Measurements from ENCODE around the gene ERFE.

Gene ERFE

DNA sequence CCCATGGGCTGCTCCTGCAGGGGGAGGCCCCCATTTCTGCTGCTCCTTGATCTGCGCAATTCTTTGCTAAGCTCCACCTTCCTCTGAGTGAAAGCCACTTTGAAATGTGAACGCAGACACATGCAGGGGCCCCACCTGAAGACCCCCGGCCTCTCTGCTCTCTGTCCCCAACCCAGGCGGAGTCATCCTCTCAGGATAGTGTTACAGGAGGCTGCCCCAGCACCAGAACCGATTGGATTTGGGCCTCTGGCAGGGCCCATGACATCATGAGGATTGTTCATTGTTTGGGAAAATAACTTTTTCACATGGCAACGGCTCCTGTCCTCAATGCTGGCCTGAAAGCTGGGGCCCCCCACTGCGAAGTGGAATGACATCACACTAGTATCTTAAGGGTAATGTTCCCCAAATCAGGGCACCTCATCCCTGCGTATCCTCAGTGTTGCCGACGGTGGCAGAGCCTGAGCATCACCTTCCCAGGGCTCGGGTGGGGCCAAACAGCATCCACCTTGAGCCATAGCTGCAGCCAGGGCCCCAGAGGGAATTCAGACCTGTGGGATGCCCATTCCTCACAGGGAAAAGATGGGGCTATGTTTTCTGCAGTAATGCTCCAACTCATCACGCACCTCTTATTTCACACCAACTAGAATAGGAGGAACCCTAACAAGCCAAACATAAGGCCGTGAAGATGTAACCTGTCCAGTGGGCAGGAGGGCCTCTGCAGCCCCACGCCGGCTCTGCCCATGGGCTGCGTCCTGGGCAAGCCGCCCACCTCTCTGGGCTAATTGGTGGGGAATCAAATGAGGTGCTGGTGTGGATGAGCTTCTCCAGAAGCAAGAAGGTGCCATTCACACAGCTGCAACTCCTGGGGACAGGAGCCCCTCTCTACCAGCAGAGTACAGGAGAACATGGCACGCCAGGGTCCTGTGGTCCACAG, 2.7 kb upstream of the ERFE start:
- H3K27me3 ChIP-seq, result peaks cover 51% of the 10 kb centered on the region
- H3K9me3 ChIP-seq, result no peaks in the 10 kb centered on the region
- no peaks in the 10 kb centered on the region for H3K36me3 ChIP-seq
- H3K4me1 ChIP-seq (ENCODE audit: control insufficient read depth in 1 of 2, insufficient read depth in 1 of 2, low read depth in 1 of 2, low read length in 1 of 2), result peaks cover 2 to 12% of the 10 kb centered on the region in 2 experiments
- TF ChIP-seq, protein P1, sequence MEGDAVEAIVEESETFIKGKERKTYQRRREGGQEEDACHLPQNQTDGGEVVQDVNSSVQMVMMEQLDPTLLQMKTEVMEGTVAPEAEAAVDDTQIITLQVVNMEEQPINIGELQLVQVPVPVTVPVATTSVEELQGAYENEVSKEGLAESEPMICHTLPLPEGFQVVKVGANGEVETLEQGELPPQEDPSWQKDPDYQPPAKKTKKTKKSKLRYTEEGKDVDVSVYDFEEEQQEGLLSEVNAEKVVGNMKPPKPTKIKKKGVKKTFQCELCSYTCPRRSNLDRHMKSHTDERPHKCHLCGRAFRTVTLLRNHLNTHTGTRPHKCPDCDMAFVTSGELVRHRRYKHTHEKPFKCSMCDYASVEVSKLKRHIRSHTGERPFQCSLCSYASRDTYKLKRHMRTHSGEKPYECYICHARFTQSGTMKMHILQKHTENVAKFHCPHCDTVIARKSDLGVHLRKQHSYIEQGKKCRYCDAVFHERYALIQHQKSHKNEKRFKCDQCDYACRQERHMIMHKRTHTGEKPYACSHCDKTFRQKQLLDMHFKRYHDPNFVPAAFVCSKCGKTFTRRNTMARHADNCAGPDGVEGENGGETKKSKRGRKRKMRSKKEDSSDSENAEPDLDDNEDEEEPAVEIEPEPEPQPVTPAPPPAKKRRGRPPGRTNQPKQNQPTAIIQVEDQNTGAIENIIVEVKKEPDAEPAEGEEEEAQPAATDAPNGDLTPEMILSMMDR (IDR thresholded peaks at IDR 0.05), result no peak
- H3K4me3 ChIP-seq (ENCODE audit: low read depth in 1 of 2, low read length in 1 of 2), result no peak overlapping the region
- H3K27ac ChIP-seq, result no peak overlapping the region

DNA sequence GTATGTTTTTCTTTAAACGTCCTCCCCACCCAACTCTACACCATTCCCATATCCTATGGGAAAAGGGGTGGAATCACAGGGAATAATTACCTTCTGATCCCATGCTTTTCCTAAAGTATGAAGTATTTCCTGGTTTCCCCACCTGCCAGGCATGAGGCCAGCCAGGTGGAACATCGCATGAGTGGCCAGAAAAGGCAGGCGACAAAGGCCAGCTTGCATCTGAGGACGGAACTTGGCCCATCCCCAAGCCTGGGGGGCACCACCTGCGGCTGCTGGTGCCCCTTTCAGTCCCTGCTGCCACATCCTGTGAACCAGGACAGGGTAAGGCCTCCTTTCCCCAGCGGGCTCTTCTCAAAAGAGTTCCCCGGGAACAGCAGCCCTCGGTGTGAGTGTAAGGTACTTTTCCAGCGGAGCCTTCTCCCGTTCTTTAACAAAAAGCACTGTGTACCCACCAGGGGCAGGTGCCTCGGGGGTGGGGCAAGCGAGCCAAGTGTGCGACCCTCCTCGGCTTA, 1.2 kb upstream of the ERFE start:
- Histone ChIP-seq H3K27me3 (peaks cover 67% of the 10 kb centered on the region), H3K36me3 (no peaks in the 10 kb centered on the region), H3K27ac (no peak overlapping the region), H3K4me3 (ENCODE audit: low read depth in 1 of 2, low read length in 1 of 2) (no peak overlapping the region), H3K4me1 (ENCODE audit: control insufficient read depth in 1 of 2, insufficient read depth in 1 of 2, low read depth in 1 of 2, low read length in 1 of 2) (peaks cover 2 to 12% of the 10 kb centered on the region in 2 experiments), H3K9me3 (no peaks in the 10 kb centered on the region)
- TF ChIP-seq, protein P1 (IDR thresholded peaks at IDR 0.05), result no peak

DNA sequence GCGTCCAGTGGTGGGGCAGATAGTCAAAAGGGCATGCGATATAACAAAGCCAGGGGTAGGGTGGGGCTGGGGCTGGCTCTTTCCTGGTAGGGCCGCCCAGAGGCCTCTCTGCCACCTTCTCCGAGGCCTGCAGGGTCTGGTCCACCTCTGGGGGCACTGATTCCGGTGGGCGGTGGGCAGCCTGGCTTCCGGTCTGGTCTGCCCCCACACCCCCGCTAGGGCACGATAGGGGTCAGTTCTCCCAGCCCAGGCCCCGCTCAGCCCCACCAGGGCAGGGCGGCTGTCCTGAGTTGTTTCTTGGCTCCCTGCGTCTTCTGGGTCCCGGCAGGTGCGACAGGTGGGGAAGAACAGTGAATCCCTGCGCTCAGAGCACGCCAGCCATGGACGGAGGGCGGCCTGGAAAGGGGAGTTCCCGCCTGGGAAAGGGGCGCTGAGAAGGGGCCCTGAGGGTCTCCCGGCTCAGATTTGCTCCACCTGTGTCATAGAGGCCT, 707 bp upstream of the ERFE start:
- H3K36me3 ChIP-seq, result no peaks in the 10 kb centered on the region
- H3K4me3 ChIP-seq (ENCODE audit: low read depth in 1 of 2, low read length in 1 of 2), result no peak overlapping the region
- H3K27me3 ChIP-seq, result peaks cover 72% of the 10 kb centered on the region
- TF ChIP-seq, protein P1 (IDR thresholded peaks at IDR 0.05), result no peak
- no peak overlapping the region for H3K27ac ChIP-seq
- H3K9me3 ChIP-seq, result no peaks in the 10 kb centered on the region
- H3K4me1 ChIP-seq (ENCODE audit: control insufficient read depth in 1 of 2, insufficient read depth in 1 of 2, low read depth in 1 of 2, low read length in 1 of 2), result peaks cover 2 to 12% of the 10 kb centered on the region in 2 experiments

DNA sequence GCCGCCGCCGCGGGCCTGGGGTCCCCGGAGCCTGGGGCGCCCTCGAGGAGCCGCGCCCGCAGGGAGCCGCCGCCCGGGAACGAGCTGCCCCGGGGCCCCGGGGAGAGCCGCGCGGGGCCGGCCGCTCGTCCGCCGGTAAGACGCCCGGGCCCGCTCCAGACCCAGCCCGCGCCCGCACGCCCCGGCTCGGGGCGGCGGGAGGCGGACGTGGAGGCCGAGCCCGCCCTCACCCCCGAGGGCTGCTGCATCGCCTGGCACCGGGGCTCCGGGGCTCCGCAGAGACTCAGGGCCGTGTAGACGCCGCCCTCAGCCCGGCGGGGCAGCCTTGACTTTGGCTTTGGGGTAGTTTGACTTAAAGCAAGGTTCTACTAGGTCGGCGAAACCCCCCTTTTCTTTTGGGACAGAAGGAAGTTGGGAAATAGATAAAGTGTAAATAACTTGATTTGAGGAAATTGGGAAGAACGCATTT, 335 bp downstream of the ERFE start:
- Histone ChIP-seq H3K36me3 (no peaks in the 10 kb centered on the region), H3K4me1 (ENCODE audit: control insufficient read depth in 1 of 2, insufficient read depth in 1 of 2, low read depth in 1 of 2, low read length in 1 of 2) (peaks cover 2 to 12% of the 10 kb centered on the region in 2 experiments), H3K27ac (no peak overlapping the region), H3K4me3 (ENCODE audit: low read depth in 1 of 2, low read length in 1 of 2) (peak overlapping the region in 1 of 2 experiments; percentile 3), H3K27me3 (peaks cover 82% of the 10 kb centered on the region), H3K9me3 (no peaks in the 10 kb centered on the region)
- TF ChIP-seq, protein P1 (IDR thresholded peaks at IDR 0.05), result no peak

DNA sequence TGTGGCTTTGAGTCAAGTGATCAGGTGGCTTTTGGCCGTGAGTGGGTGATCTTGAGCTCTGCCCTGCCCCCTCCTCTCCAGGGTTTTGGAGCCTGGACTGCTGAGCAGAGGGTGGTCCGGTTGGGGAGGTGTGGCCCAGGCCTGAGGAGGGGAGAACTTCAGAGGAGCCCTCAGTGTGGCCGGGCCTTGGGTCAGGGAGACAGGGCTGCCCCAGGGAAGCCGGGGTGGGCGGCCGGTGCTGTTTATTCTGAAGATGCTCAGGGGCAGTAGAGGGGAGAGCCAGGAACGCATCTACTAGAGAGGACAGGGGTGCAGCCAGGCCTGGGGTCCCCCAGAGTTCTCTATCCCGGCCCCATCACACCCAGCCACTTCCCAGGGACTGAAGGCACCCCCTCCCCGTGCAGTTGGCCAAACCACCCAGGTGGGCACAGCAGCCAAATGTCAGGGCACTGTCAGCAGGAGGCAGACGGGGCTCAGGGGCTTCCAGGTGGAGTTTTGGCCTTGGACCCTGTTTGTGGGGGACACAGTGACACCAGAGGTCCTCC, 963 bp downstream of the ERFE start:
- Histone ChIP-seq H3K9me3 (no peaks in the 10 kb centered on the region), H3K4me1 (ENCODE audit: control insufficient read depth in 1 of 2, insufficient read depth in 1 of 2, low read depth in 1 of 2, low read length in 1 of 2) (peaks cover 2 to 12% of the 10 kb centered on the region in 2 experiments), H3K36me3 (no peaks in the 10 kb centered on the region), H3K4me3 (ENCODE audit: low read depth in 1 of 2, low read length in 1 of 2) (peak overlapping the region in 1 of 2 experiments; percentile 3), H3K27ac (no peak overlapping the region), H3K27me3 (peaks cover 88% of the 10 kb centered on the region)
- TF ChIP-seq, protein P1 (IDR thresholded peaks at IDR 0.05), result no peak

Measured in neutrophil (primary cell).